IMR-90 (cell line): ENCODE measurements around the gene CRYBA4. TPM values are rescaled to one million over a fixed set of nuclear protein-coding genes. Genes with fewer than 3 reads are reported as not detected.

ENCODE experiments used
- ATAC-seq: fragments of 200-7000 bp; cut with Tn5 transposase; 2 replicates; pipeline ENCODE4 v1.9.1; 2020; ENCODE audit warnings: low read depth, mild to moderate bottlenecking, moderate library complexity
- BruUV-seq: library from RNA; stranded (reverse); fragments of 400-500 nt; replicated peaks from 2 replicates; lab custom pipeline; 2021; lab: Mats Ljungman, UMichigan
- CTCF ChIA-PET: fragments of 300-600 bp; formaldehyde crosslinking; extraction: SDS; loops from one replicate; lab custom pipeline; 2021; ENCODE audit warnings: antibody characterized with exemption; lab: Yijun Ruan, JAX
- POLR2A ChIA-PET: fragments of 300-600 bp; sonication (Branson Sonifier 250); formaldehyde crosslinking; loops from one replicate; lab custom pipeline; 2022; ENCODE audit warnings: antibody characterized with exemption; ENCODE audit not compliant: unreplicated experiment; lab: Charles Lee
- DNase-seq: peaks from one replicate; pipeline ENCODE4 v3.0.0; 2013
- H2AFZ ChIP-seq: replicated peaks from 2 replicates; pipeline ENCODE3; 2013; ENCODE audit warnings: low read length, mild to moderate bottlenecking; ENCODE audit not compliant: poor library complexity
- H2AK5ac ChIP-seq: 2 replicates; pipeline ENCODE4 v1.6.1; 2013; ENCODE audit warnings: low read depth, low read length, inconsistent platforms
- H2AK9ac ChIP-seq: replicated peaks from 2 replicates; pipeline ENCODE3; 2013; ENCODE audit warnings: mild to moderate bottlenecking, low read depth, low read length, moderate library complexity; ENCODE audit not compliant: poor library complexity
- H2BK120ac ChIP-seq: 2 replicates; pipeline ENCODE4 v1.6.1; 2013; ENCODE audit warnings: low read depth, low read length, inconsistent platforms
- H2BK15ac ChIP-seq: 3 replicates; pipeline ENCODE4 v1.6.1; 2013; ENCODE audit warnings: low read depth, low read length, inconsistent platforms
- H2BK20ac ChIP-seq: 2 replicates; pipeline ENCODE4 v1.6.1; 2013; ENCODE audit warnings: low read depth, mild to moderate bottlenecking, inconsistent platforms, low read length, moderate library complexity
- H2BK5ac ChIP-seq: 2 replicates; pipeline ENCODE4 v1.6.1; 2013; ENCODE audit warnings: mild to moderate bottlenecking, low read depth, low read length, inconsistent platforms; ENCODE audit not compliant: poor library complexity, severe bottlenecking
- H3K14ac ChIP-seq: replicated peaks from 2 replicates; pipeline ENCODE4 v1.6.1; 2013; ENCODE audit warnings: low read depth, low read length, inconsistent platforms
- H3K18ac ChIP-seq: 2 replicates; pipeline ENCODE4 v1.6.1; 2013; ENCODE audit warnings: low read depth, low read length, control low read depth
- H3K23ac ChIP-seq: 2 replicates; pipeline ENCODE4 v1.6.1; 2013; ENCODE audit warnings: low read depth, low read length, inconsistent platforms
- H3K27ac ChIP-seq: 2 replicates; pipeline ENCODE4 v1.5.1; 2013; ENCODE audit warnings: mild to moderate bottlenecking, control low read depth, low read length; ENCODE audit not compliant: insufficient read depth
- H3K27me3 ChIP-seq: 2 replicates; pipeline ENCODE4 v1.6.1; 2013; ENCODE audit warnings: low read length; ENCODE audit not compliant: control insufficient read depth, insufficient read depth
- H3K36me3 ChIP-seq: 2 replicates; pipeline ENCODE4 v1.6.1; 2013; ENCODE audit warnings: low read length, mixed read lengths; ENCODE audit not compliant: control insufficient read depth, insufficient read depth
- H3K4ac ChIP-seq: 2 replicates; pipeline ENCODE4 v1.6.1; 2013; ENCODE audit warnings: low read depth, low read length, inconsistent platforms
- H3K4me1 ChIP-seq: 2 replicates; pipeline ENCODE4 v1.6.1; 2013; ENCODE audit warnings: low read length, mixed read lengths; ENCODE audit not compliant: control insufficient read depth, insufficient read depth
- H3K4me2 ChIP-seq: 2 replicates; pipeline ENCODE4 v1.6.1; 2013; ENCODE audit warnings: low read depth, mild to moderate bottlenecking, control low read depth, low read length, moderate library complexity
- H3K4me3 ChIP-seq: 2 replicates; pipeline ENCODE4 v1.5.1; 2013; ENCODE audit warnings: low read depth, mild to moderate bottlenecking, control low read depth, low read length, moderate library complexity; ENCODE audit not compliant: insufficient read depth
- H3K56ac ChIP-seq: 2 replicates; pipeline ENCODE4 v1.6.1; 2013; ENCODE audit warnings: low read length, inconsistent platforms; ENCODE audit not compliant: insufficient read depth; ENCODE audit errors: extremely low read depth
- H3K79me1 ChIP-seq, 2 experiments: 2 replicates each; pipeline ENCODE4 v1.6.1; 2013; ENCODE audit warnings: low read length in 2 of 2, inconsistent platforms in 1 of 2, low read depth in 1 of 2
- H3K9ac ChIP-seq: 2 replicates; pipeline ENCODE4 v1.6.1; 2013; ENCODE audit warnings: low read depth, low read length, control low read depth
- H3K9me1 ChIP-seq: 2 replicates; pipeline ENCODE4 v1.6.1; 2013; ENCODE audit warnings: low read length, inconsistent platforms; ENCODE audit not compliant: insufficient read depth
- H3K9me3 ChIP-seq: 2 replicates; pipeline ENCODE4 v1.6.1; 2013; ENCODE audit warnings: low read length; ENCODE audit not compliant: control insufficient read depth, insufficient read depth
- H4K20me1 ChIP-seq: 2 replicates; pipeline ENCODE4 v1.6.1; 2013; ENCODE audit warnings: low read length, inconsistent platforms; ENCODE audit not compliant: insufficient read depth
- H4K5ac ChIP-seq: 2 replicates; pipeline ENCODE4 v1.6.1; 2013; ENCODE audit warnings: mild to moderate bottlenecking, low read depth, low read length, control low read depth
- H4K8ac ChIP-seq, 2 experiments: 2 replicates each; pipeline ENCODE4 v1.6.1; 2013; ENCODE audit warnings: low read depth in 2 of 2, low read length in 2 of 2, control low read depth in 1 of 2, inconsistent platforms in 1 of 2
- H4K91ac ChIP-seq: 2 replicates; pipeline ENCODE4 v1.6.1; 2013; ENCODE audit warnings: low read depth, low read length, inconsistent platforms; ENCODE audit not compliant: insufficient read depth
- MAZ ChIP-seq: IDR thresholded peaks from 2 replicates; pipeline ENCODE4 v1.6.1; 2012; ENCODE audit warnings: low read depth, mild to moderate bottlenecking, low read length, improper control_type of control experiment, moderate library complexity, borderline replicate concordance
- MXI1 ChIP-seq: IDR thresholded peaks from 2 replicates; pipeline ENCODE4 v1.6.1; 2012; ENCODE audit warnings: low read depth, mild to moderate bottlenecking, low read length, moderate library complexity, borderline replicate concordance
- POLR2A ChIP-seq: IDR thresholded peaks from 2 replicates; pipeline ENCODE4 v1.6.1; 2012; ENCODE audit warnings: mild to moderate bottlenecking, low read depth, low read length
- SMC3 ChIP-seq: fragments of 150-350 bp; IDR thresholded peaks from 2 replicates; pipeline ENCODE4 v1.6.1; 2016; ENCODE audit warnings: low read depth, mild to moderate bottlenecking, antibody characterized with exemption, low read length, moderate library complexity
- WGBS, 2 experiments: methylation state at CpG; one replicate each; pipeline versions ENCODE4 v1.1.5 to v1.1.7; 2013; ENCODE audit warnings: missing lambda C conversion rate in 2 of 2; ENCODE audit not compliant: insufficient read length in 1 of 2; ENCODE audit errors: extremely low coverage in 2 of 2; 5-methylcytosine and 5-hydroxymethylcytosine counted together
- dilution Hi-C: fragments of 300-500 bp; cut with HindIII; formaldehyde crosslinking; loops from one replicate; pipeline ENCODE4 v1.14.3; 2018; ENCODE audit warnings: low sequenced_read_pairs; ENCODE audit not compliant: unreplicated experiment
- in situ Hi-C: fragments of 300-500 bp; cut with MboI; formaldehyde crosslinking; loops from 3 replicates; pipeline ENCODE4 v1.14.3; 2019; ENCODE audit warnings: low sequenced_read_pairs, inconsistent platforms, mixed read lengths
- intact Hi-C: fragments of 100-400 bp; cut with micrococcal nuclease; formaldehyde crosslinking; loops from 2 replicates; pipeline ENCODE4 v1.10.0; 2022
- polyA plus RNA-seq, 3 experiments: library from polyadenylated mRNA; depleted of rRNA; stranded (reverse); fragments of >200 nt; gene quantifications; 2 replicates each; pipeline ENCODE4 v1.2.3, GENCODE V29; 2012; ENCODE audit warnings: low replicate concordance in 1 of 3
- total RNA-seq: library from RNA; depleted of rRNA; stranded (reverse); fragments of >200 nt; gene quantifications from 2 replicates; pipeline ENCODE4 v1.2.3, GENCODE V29; 2012
- TF ChIP-seq, protein P1 (sequence below): conservative IDR thresholded peaks from 2 replicates; pipeline ENCODE4 v1.5.1; 2012; ENCODE audit warnings: mild to moderate bottlenecking, low read depth, low read length, improper control_type of control experiment
- TF ChIP-seq, protein P2 (sequence below): fragments of 150-350 bp; IDR thresholded peaks from 2 replicates; pipeline ENCODE4 v1.6.1; 2017; ENCODE audit warnings: mild to moderate bottlenecking, antibody characterized with exemption, low read length, low read depth

The CRYBA4 gene
- total and polyA plus RNA-seq, 2 of the 4 experiments (the other 2 are of a cell fraction) = not detected

DNA sequence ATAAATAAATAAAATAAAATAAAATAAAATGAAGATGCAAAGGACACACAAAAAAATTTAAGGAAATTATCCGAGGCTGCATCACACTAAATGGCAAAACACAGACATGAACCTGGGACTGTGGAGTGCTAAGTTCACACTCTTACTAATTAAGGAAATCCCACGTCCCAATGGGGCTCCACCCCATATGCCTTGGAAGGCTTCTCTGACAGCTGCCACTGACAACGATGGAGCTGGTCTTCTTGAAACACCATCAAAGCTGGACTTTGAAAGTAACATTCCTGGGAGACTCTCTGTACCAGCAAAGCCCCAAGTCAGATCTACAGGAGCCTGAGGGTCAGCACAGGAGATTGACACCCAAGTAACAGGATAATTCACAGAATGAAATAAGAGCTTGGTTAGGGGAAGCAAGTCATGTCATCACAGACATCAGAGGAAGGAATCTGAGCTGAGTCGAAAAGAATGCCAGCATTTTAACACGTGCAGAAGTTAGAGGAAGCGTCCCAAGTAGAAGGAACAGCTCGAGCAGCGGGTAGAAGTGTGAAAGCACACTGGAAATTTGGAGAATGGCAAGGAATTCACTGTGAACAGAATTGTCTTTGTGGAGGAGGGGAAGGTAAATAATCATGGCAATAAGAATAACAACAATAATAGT, 45.6 kb upstream of the CRYBA4 start:
- no peak overlapping the region for H3K27ac ChIP-seq

More for the DNA sequence above, 45.6 kb upstream of the CRYBA4 start:
- Histone ChIP-seq H4K8ac (no peak overlapping the region), H3K18ac (no peak overlapping the region), H3K14ac (0 out of 2 replicates have a peak overlapping the region, but pooled peaks have one; percentile 36), H3K4me3 (no peak overlapping the region), H3K56ac (no peak overlapping the region), H3K79me1 (peaks cover 36 to 91% of the 10 kb centered on the region in 2 experiments), H2AK5ac (no peak overlapping the region), H4K20me1 (peaks cover 43% of the 10 kb centered on the region), H4K5ac (no peak overlapping the region), H3K4me1 (peaks cover 5% of the 10 kb centered on the region), H3K4ac (no peak overlapping the region), H2BK5ac (no peak overlapping the region), H3K9me1 (peaks cover 19% of the 10 kb centered on the region), H2BK120ac (no peak overlapping the region), H3K9ac (no peak overlapping the region), H2BK20ac (no peak overlapping the region), H3K36me3 (no peaks in the 10 kb centered on the region; the same call in 1 of the 2 replicates), H2AFZ (no peak overlapping the region), H3K4me2 (no peak overlapping the region), H3K27me3 (no peaks in the 10 kb centered on the region), H2AK9ac (no peak overlapping the region), H2BK15ac (no peak overlapping the region), H4K91ac (no peak overlapping the region), H3K23ac (peak overlapping the region; percentile 11; the same call in 1 of the 2 replicates), H3K9me3 (no peaks in the 10 kb centered on the region)
- TF ChIP-seq, protein P1, sequence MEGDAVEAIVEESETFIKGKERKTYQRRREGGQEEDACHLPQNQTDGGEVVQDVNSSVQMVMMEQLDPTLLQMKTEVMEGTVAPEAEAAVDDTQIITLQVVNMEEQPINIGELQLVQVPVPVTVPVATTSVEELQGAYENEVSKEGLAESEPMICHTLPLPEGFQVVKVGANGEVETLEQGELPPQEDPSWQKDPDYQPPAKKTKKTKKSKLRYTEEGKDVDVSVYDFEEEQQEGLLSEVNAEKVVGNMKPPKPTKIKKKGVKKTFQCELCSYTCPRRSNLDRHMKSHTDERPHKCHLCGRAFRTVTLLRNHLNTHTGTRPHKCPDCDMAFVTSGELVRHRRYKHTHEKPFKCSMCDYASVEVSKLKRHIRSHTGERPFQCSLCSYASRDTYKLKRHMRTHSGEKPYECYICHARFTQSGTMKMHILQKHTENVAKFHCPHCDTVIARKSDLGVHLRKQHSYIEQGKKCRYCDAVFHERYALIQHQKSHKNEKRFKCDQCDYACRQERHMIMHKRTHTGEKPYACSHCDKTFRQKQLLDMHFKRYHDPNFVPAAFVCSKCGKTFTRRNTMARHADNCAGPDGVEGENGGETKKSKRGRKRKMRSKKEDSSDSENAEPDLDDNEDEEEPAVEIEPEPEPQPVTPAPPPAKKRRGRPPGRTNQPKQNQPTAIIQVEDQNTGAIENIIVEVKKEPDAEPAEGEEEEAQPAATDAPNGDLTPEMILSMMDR = no peak
- TF ChIP-seq SMC3 (no peak), MXI1 (no peak), MAZ (no peak), POLR2A (no peak)
- TF ChIP-seq, protein P2, sequence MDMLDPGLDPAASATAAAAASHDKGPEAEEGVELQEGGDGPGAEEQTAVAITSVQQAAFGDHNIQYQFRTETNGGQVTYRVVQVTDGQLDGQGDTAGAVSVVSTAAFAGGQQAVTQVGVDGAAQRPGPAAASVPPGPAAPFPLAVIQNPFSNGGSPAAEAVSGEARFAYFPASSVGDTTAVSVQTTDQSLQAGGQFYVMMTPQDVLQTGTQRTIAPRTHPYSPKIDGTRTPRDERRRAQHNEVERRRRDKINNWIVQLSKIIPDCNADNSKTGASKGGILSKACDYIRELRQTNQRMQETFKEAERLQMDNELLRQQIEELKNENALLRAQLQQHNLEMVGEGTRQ = no peak
- in situ Hi-C loops = no loop called here
- WGBS, 2 experiments = 57% methylated on average over 7 of the region's 8 CpGs; no CpG with 5 or more reads in 1 of the 2 experiments
- BruUV-seq = no TSS peak
- POLR2A ChIA-PET = no interaction called here
- intact Hi-C loops = no loop called here
- DNase-seq (peak; percentile 39), ATAC-seq (peak; percentile 37)
- CTCF ChIA-PET = no interaction called here
- dilution Hi-C loops = no loop called here
